NCI-H510A treated with DMSO at 0.1 percent for 48 hours (cell line): ENCODE data around the gene AMMECR1.
"Not testable (repeated sequence)": the region's sequence is repeated elsewhere in the genome, so short reads cannot be mapped to it uniquely, and the experiment has no call there.

Source experiments
- DNase-seq: peaks from one replicate; lab custom pipeline; 2025; lab: John Stamatoyannopoulos, UW

AMMECR1 gene

DNA sequence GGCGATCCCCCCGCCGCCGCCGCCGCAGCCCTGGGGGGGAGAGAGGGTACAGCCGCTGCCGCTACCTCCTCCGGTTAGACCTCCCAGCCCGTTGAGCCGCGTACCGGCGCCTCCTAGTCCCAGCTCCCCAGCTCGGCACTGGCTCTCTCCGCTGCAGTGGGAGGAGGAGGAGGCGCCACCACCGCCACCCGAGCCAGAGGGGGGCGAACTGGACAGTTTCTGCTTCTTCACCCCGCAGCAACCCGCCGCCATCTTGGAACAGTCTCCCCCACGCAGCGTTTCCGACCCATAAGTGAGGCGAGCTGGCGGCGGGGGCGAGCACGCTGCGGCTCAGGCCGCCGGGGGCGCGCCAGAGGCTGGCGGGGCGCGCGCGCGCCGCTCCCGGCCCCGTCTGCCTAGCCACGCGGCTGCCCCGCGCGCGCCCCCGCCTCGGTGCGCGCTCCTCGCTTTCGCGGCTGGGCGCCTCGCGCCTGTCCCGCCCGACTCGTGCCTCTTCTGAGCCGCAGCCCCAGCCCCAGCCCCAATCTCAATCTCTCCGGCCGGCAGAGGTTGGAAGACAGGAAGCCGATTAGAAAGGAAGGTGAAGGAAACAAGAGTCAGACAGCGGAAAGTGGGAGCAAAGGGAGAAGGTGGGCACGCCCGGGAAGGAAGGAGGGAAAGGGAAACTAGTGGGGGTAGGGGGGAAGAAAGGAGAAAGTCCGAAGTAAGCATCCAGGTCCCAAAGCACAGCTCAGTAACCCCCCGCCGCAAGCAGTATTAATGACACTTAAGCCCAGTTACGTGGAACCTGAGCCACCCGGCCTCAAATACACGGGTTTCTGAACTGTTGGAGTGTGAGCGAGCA lies at the start of gene AMMECR1:
AMMECR1 (minus strand) TSS at position 266 of the 844 bp plus-strand sequence; CDS start at position 252, 14 bp downstream.
- peak; percentile 67 for DNase-seq

- no peak for DNase-seq
Observed at GRCh38 chrX:110363244-110363643, 45.4 kb upstream of the AMMECR1 start.

DNA sequence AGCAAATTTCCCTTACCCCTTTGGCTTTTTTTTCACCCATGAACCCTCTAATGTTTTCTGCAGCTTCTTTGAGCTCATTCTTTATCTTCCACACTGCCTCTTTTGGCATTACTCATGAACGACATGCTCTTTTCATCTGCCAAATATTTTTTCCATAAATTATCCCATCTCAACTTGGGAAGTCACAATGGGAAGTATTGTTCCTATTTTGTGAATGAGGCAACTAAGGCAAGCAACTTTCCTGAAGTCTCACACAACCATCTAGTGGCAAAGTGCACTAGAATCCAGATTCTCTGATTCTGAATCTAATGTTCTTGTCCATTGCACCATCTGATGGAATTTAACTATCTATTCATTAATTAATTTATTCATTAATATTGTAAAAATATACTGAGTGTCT lies 41.4 kb upstream of the AMMECR1 start:
- no peak for DNase-seq

GRCh38 chrX:110358548-110358947 lies 40.7 kb upstream of the AMMECR1 start, which contains the start of gene RTL9:
Gene RTL9, plus strand, starts transcription at chrX:110358848. Its CDS starts 91,770 bp downstream, at chrX:110450618.
- DNase-seq: no peak

DNA sequence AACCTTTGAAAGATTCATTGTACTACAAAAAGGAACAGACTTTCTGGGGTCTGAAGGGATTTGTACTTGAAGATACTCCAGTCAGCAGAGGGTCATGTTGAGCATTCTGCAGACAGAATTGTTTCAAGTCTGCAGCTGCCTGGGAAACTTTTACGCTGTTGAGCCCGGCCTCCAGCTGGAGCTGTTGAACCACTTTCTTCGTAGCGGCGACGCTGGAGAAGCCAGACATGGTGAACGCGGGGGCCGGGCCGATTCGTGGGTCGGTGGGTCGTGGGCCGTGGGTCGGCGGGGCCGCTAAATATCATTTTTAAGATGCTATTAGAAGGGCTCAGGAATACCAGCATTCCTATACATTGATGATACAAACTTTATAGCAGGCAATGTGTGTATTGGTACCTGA lies 28.8 kb upstream of the AMMECR1 start:
- no peak for DNase-seq

GRCh38 chrX:110341189-110342035 lies 23.5 kb upstream of the AMMECR1 start:
- DNase-seq: no peak

DNA sequence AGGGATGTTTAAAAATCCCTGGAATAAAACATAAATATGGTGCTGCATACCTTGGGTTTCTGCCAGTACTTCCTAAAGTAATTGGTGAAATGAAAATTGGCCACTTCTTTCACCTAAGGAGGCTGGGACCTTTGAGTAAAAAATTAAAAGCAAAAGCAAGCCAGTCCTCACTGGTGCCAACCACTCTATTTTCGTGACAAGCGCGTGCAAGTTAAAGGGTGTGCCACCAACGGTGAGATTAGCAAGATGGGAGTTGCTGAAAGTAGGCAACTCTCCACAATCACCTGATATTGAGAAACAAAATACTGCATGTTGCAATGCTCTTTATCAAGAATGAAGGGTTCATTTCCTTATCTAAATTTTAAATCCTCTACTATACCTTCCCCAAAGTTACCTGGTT lies 21.1 kb upstream of the AMMECR1 start:
- no peak for DNase-seq

GRCh38 chrX:110333458-110333857 lies 15.6 kb upstream of the AMMECR1 start:
- DNase-seq: not testable (repeated sequence)

GRCh38 chrX:110331444-110332030 lies 13.7 kb upstream of the AMMECR1 start:
- DNase-seq: no peak

- not testable (repeated sequence) for DNase-seq
Observed at GRCh38 chrX:110328613-110329012, 10.7 kb upstream of the AMMECR1 start.

- DNase-seq: no peak
Observed at GRCh38 chrX:110327336-110327735, 9.5 kb upstream of the AMMECR1 start.

- no peak for DNase-seq
Observed at GRCh38 chrX:110326712-110327111, 8.8 kb upstream of the AMMECR1 start.

DNA sequence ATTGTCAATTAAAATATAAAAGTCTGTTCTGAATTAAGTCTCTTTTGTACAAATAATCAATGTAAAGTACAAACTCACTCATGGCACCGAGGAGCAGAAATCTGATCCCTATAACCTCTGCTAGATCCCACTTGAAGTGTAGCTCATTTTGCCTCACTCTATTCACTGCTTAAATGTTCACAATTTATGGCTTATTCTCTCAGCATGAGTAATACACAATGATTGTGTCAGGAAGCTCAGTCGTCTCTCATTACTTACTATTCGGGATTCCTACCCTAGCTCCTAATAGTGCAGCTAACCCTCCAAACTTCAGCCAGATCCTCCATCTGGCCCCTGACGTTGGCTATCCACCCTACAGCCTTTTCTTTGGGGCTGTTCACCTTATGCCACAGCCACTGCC lies 4.7 kb upstream of the AMMECR1 start:
- peak; percentile 26 for DNase-seq

DNA sequence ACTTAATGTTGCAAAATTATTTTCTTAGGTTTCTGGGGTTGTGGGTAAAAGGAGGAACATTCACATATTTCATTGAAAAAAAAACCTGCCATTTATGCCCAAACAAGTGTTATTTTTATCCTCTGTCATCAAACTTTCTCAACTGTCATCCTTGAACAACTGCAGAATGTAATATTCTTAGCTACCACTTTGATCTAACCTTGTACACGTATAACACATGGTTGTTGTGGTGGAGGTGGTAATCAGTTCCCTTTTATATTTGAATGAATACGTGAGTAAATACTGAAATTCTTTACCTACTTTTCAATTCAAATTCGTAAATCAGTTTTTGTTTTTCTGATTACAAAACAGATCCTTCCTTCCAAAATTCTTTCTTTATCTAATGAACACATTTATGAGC lies 3.8 kb upstream of the AMMECR1 start:
- DNase-seq: no peak

- no peak for DNase-seq
Observed at GRCh38 chrX:110321081-110321480, 3.2 kb upstream of the AMMECR1 start.

GRCh38 chrX:110320381-110320987 lies 2.6 kb upstream of the AMMECR1 start:
- no peak for DNase-seq

DNA sequence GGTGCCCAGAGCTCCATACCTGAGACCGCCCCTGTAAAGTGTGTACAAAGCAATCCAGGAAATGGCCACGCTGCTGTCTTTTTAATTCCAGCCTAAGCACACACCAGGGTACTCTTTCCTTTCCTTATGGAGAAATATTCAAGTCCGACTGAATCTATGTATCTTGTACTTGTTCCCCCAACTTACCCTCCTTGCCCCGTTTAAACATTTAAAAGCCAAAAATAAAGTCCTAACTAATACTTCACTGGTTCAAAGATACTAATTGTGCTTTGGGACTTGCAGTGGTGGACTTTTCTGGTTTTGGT lies 731 bp upstream of the AMMECR1 start:
- DNase-seq: peak; percentile 49

- DNase-seq: no peak
Observed at GRCh38 chrX:110317061-110317819, 645 bp downstream of the AMMECR1 start.

- DNase-seq: no peak
Observed at GRCh38 chrX:110316351-110317060, 1.4 kb downstream of the AMMECR1 start.

- DNase-seq: no peak
Observed at GRCh38 chrX:110315551-110315950, 2.3 kb downstream of the AMMECR1 start.
